ENCODE results near the gene MAS1. TPM values are rescaled to one million over a fixed set of nuclear protein-coding genes. Genes with fewer than 3 reads are reported as not detected.
A peak's percentile ranks its signal among the peaks of the same experiment; 100 is the strongest.
"Not testable (repeated sequence)": the region's sequence is repeated elsewhere in the genome, so short reads cannot be mapped to it uniquely, and the experiment has no call there.

MAS1 gene
- total and polyA plus RNA-seq, 2 donors (not counting 3 experiments of a cell fraction or from before 2014, with no cell fraction given): not detected

GRCh38 chr6:159863341-159863740 is 27.4 kb upstream of the MAS1 start:
- H2AFZ ChIP-seq (ENCODE audit: low read depth, low read length); H4K20me1 ChIP-seq (replicated peaks; ENCODE audit: control insufficient read depth, extremely low read depth, insufficient read depth, low read length); H3K27ac ChIP-seq (ENCODE audit: insufficient read depth, low read depth, low read length); BruUV-seq (replicated peaks); H3K4me2 ChIP-seq (ENCODE audit: insufficient read depth, low read length); H3K36me3 ChIP-seq (ENCODE audit: control insufficient read depth in 2 of 2, extremely low read depth in 1 of 2, insufficient read depth in 2 of 2, low read length in 2 of 2); H3K9me3 ChIP-seq (replicated peaks; ENCODE audit: control insufficient read depth, insufficient read depth, low read length); H3K9ac ChIP-seq (replicated peaks; ENCODE audit: extremely low read depth, insufficient read depth, low read length); dilution Hi-C loops (cut with MboI; ENCODE audit: extremely low pct_ligation_motif_present, low sequenced_read_pairs); H3K9me1 ChIP-seq (replicated peaks; ENCODE audit: control insufficient read depth, extremely low read depth, insufficient read depth, low read length); POLR2A ChIA-PET; H3K4me3 ChIP-seq (replicated peaks in 1 of 3; ENCODE audit: insufficient read depth in 1 of 3, low read depth in 1 of 3, low read length in 3 of 3); FAIRE-seq; H3K79me2 ChIP-seq (ENCODE audit: control insufficient read depth, insufficient read depth, low read length); H3K4me1 ChIP-seq (ENCODE audit: control insufficient read depth, extremely low read depth, insufficient read depth, low read length); H3K27me3 ChIP-seq (ENCODE audit: control insufficient read depth in 2 of 2, insufficient read depth in 2 of 2, low read length in 2 of 2): not testable (repeated sequence)
- CTCF ChIA-PET: interaction anchor here (0.6 to 2.8 kb wide), 39 partner anchors 8 to 1512 kb away, joined by 3 to 96 read pairs (median 5); partner anchors contain the start of gene MRPL18
- peak; percentile 67 for DNase-seq (ENCODE audit: low read depth, low spot score)
- peak in 1 of 2 donors; percentile 19 for TF ChIP-seq CTCF (IDR thresholded peaks at IDR 0.05; ENCODE audit: extremely low read depth in 1 of 2, insufficient read depth in 1 of 2, low read depth in 1 of 2, low read length in 2 of 2)
- intact Hi-C loops (cut with micrococcal nuclease): loop anchor here (1.0 to 5.0 kb wide), 4 partner anchors 224 to 671 kb away; no protein-coding TSS in a partner anchor

GRCh38 chr6:159865226-159865920 is 25.4 kb upstream of the MAS1 start:
- intact Hi-C loops (cut with micrococcal nuclease): no loop called here
- no peak for FAIRE-seq
- POLR2A ChIA-PET: no interaction called here

More at GRCh38 chr6:159865226-159865920, 25.4 kb upstream of the MAS1 start:
- Histone ChIP-seq H3K4me2 (ENCODE audit: insufficient read depth, low read length) (no peak overlapping the region), H3K36me3 (ENCODE audit: control insufficient read depth in 2 of 2, extremely low read depth in 1 of 2, insufficient read depth in 2 of 2, low read length in 2 of 2) (no peaks in the 10 kb centered on the region), H3K79me2 (ENCODE audit: control insufficient read depth, insufficient read depth, low read length) (no peaks in the 10 kb centered on the region), H3K9me1 (replicated peaks; ENCODE audit: control insufficient read depth, extremely low read depth, insufficient read depth, low read length) (no peaks in the 10 kb centered on the region), H3K27me3 (ENCODE audit: control insufficient read depth in 2 of 2, insufficient read depth in 2 of 2, low read length in 2 of 2) (no peaks in the 10 kb centered on the region), H3K9me3 (replicated peaks; ENCODE audit: control insufficient read depth, insufficient read depth, low read length) (no peaks in the 10 kb centered on the region), H3K4me1 (ENCODE audit: control insufficient read depth, extremely low read depth, insufficient read depth, low read length) (no peaks in the 10 kb centered on the region), H3K9ac (replicated peaks; ENCODE audit: extremely low read depth, insufficient read depth, low read length) (no peak overlapping the region), H2AFZ (ENCODE audit: low read depth, low read length) (no peak overlapping the region), H4K20me1 (replicated peaks; ENCODE audit: control insufficient read depth, extremely low read depth, insufficient read depth, low read length) (no peaks in the 10 kb centered on the region), H3K27ac (ENCODE audit: insufficient read depth, low read depth, low read length) (no peak overlapping the region), H3K4me3 (replicated peaks in 1 of 3; ENCODE audit: insufficient read depth in 1 of 3, low read depth in 1 of 3, low read length in 3 of 3) (no peak overlapping the region)
- CTCF ChIA-PET: interaction anchor here (2.6 to 2.8 kb wide), 2 partner anchors 590 to 669 kb away, joined by 7 to 96 read pairs; no protein-coding TSS in a partner anchor
- TF ChIP-seq CTCF (IDR thresholded peaks at IDR 0.05; ENCODE audit: extremely low read depth in 1 of 2, insufficient read depth in 1 of 2, low read depth in 1 of 2, low read length in 2 of 2): no peak
- no peak for TF ChIP-seq FOS (IDR thresholded peaks at IDR 0.05; ENCODE audit: borderline replicate concordance, insufficient read depth, low read length)
- TF ChIP-seq MYC (IDR thresholded peaks at IDR 0.05; ENCODE audit: low read depth, low read length): no peak
- no peak for TF ChIP-seq GATA2 (IDR thresholded peaks at IDR 0.05; ENCODE audit: insufficient read depth, insufficient read length, low read depth, low read length)
- no peak for TF ChIP-seq POLR2AphosphoS5 (IDR thresholded peaks at IDR 0.05; ENCODE audit: insufficient read depth, low read depth, low read length)
- TF ChIP-seq MAX (IDR thresholded peaks at IDR 0.05; ENCODE audit: insufficient read depth, insufficient read length): no peak
- no peak for TF ChIP-seq POLR2A (IDR thresholded peaks at IDR 0.05; ENCODE audit: low read depth, low read length)
- DNase-seq (ENCODE audit: low read depth, low spot score): no peak
- BruUV-seq (replicated peaks): no TSS peak
- dilution Hi-C loops (cut with MboI; ENCODE audit: extremely low pct_ligation_motif_present, low sequenced_read_pairs): no loop called here
